GM12878 (cell line): ENCODE results near the gene TCP11L2.

Source experiments
- CTCF ChIP-seq, 3 experiments: IDR thresholded peaks in 2 of 3; conservative IDR thresholded peaks in 1 of 3; 2 replicates each; pipeline ENCODE4 v1.5.1; 2011; ENCODE audit warnings: low read depth in 3 of 3, low read length in 3 of 3, mild to moderate bottlenecking in 3 of 3, control low read depth in 2 of 3, moderate library complexity in 2 of 3, inconsistent platforms in 1 of 3, mixed read lengths in 1 of 3; ENCODE audit not compliant: control insufficient read depth in 2 of 3, insufficient read depth in 1 of 3; ENCODE audit errors: extremely low read depth in 1 of 3
- EP300 ChIP-seq, 2 experiments: fragments of 150-350 bp in 1 of 2; IDR thresholded peaks; 2 replicates each; pipeline ENCODE4 v1.6.1; 2011 to 2012; ENCODE audit warnings: low read depth in 2 of 2, low read length in 2 of 2, borderline replicate concordance in 1 of 2, improper control_type of control experiment in 1 of 2, inconsistent platforms in 1 of 2; ENCODE audit not compliant: control insufficient read depth in 1 of 2
- EZH2 ChIP-seq: IDR thresholded peaks from 2 replicates; pipeline ENCODE4 v1.6.1; 2012; ENCODE audit warnings: low read depth, mild to moderate bottlenecking, control low read depth, inconsistent platforms, low read length, borderline replicate concordance; ENCODE audit not compliant: control insufficient read depth
- PML ChIP-seq: IDR thresholded peaks from 2 replicates; pipeline ENCODE4 v1.6.1; 2012; ENCODE audit warnings: low read length, inconsistent platforms
- POLR2A ChIP-seq: IDR thresholded peaks from 2 replicates; pipeline ENCODE4 v1.6.1; 2011; ENCODE audit warnings: low read depth, mild to moderate bottlenecking, low read length
- PRDM15 ChIP-seq: fragments of 450-650 bp; formaldehyde crosslinking; IDR thresholded peaks from 2 replicates; pipeline ENCODE4 v1.4.0; 2020; ENCODE audit warnings: mild to moderate bottlenecking, moderate library complexity
- RAD21 ChIP-seq: IDR thresholded peaks from 2 replicates; pipeline ENCODE4 v1.6.1; 2011; ENCODE audit warnings: mild to moderate bottlenecking, low read depth, low read length, moderate library complexity; ENCODE audit not compliant: insufficient read depth
- YY1 ChIP-seq: IDR thresholded peaks from 2 replicates; pipeline ENCODE4 v1.6.1; 2011; ENCODE audit warnings: low read depth, mild to moderate bottlenecking, low read length
- TF ChIP-seq, protein P1 (sequence below): IDR thresholded peaks from 2 replicates; pipeline ENCODE4 v1.6.1; 2012; ENCODE audit warnings: low read depth, low read length, improper control_type of control experiment

DNA sequence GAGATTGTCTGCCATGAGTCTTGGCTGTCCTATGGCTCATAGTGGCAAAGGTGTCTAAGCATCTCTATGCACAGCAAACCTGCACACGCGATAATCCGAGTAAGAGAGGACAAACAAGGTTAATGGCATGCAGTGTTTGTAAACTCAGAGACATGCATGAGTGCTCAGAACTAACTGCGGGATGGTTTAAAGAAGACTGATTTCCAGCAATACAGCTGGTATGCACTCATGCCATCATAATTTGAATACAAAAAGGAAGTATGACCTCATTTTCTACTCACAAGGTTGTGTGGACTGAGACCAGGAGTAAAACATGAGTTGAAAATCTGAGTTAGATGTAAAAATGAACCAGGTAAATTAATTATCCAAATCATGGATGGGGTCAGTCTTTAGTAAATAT is 16.6 kb upstream of the TCP11L2 start:
- TF ChIP-seq CTCF (IDR thresholded peaks at IDR 0.05 in 2 of 3, conservative IDR thresholded peaks at IDR 0.05 in 1 of 3; ENCODE audit: control insufficient read depth in 2 of 3, extremely low read depth in 1 of 3, insufficient read depth in 1 of 3, low read depth in 3 of 3, low read length in 3 of 3), result no peak
- TF ChIP-seq POLR2A, result no peak
- no peak for TF ChIP-seq PML
- TF ChIP-seq EP300 (IDR thresholded peaks at IDR 0.05; ENCODE audit: borderline replicate concordance in 1 of 2, control insufficient read depth in 1 of 2, low read depth in 2 of 2, low read length in 2 of 2), result no peak
- TF ChIP-seq RAD21, result no peak
- TF ChIP-seq PRDM15 (CRISPR knock-in tag), result no peak
- TF ChIP-seq EZH2, result no peak
- TF ChIP-seq, protein P1, sequence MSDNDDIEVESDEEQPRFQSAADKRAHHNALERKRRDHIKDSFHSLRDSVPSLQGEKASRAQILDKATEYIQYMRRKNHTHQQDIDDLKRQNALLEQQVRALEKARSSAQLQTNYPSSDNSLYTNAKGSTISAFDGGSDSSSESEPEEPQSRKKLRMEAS, result no peak
- no peak for TF ChIP-seq YY1
